ENCODE results near the gene NPFF.

Gene NPFF

DNA sequence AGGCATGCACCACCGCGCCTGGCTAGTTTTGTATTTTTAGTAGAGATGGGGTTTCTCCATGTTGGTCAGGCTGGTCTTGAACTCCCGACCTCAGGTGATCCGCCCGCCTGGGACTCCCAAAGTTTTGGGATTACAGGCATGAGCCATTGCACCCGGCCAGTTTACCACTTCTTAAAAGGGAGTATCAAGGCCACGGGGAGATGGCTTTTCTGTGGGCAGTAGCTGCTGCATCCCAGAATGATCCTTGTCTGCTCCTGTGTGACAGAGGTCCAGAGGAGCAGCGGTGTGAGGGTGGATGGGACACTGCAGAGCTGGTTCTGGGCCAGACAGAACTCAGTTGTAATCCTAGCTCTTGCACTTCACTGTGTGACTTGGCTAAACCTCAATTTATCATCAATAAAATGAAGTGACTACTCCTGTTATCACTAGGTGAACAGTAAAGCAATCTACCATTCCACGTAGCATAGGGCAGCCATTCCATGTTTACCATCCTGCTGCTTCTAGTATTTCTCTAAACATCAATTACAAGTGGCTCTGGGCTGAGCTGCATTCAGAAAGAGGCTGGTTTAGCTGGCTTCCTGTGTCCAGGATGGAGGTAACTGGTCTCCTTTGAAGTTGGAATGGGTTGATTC is 3.0 kb upstream of the NPFF start:
- Histone ChIP-seq H3K4me1 (ENCODE audit: control insufficient read depth, insufficient read depth, low read length) (peaks cover 9% of the 10 kb centered on the region), H3K4me3 (ENCODE audit: low read length) (no peak overlapping the region), H3K9ac (ENCODE audit: low read length) (no peak overlapping the region), H3K9me3 (ENCODE audit: control insufficient read depth, low read length) (no peaks in the 10 kb centered on the region), H3K36me3 (ENCODE audit: control insufficient read depth, insufficient read depth, low read length) (peaks cover 9% of the 10 kb centered on the region), H3K27me3 (ENCODE audit: control insufficient read depth, insufficient read depth, low read length) (no peaks in the 10 kb centered on the region)

GRCh38 chr12:53508534-53509170 is 1.4 kb upstream of the NPFF start:
- H3K4me1 ChIP-seq (ENCODE audit: control insufficient read depth, insufficient read depth, low read length), result peaks cover 9% of the 10 kb centered on the region
- H3K9me3 ChIP-seq (ENCODE audit: control insufficient read depth, low read length), result no peaks in the 10 kb centered on the region
- H3K36me3 ChIP-seq (ENCODE audit: control insufficient read depth, insufficient read depth, low read length), result no peaks in the 10 kb centered on the region
- H3K9ac ChIP-seq (ENCODE audit: low read length), result no peak overlapping the region
- H3K4me3 ChIP-seq (ENCODE audit: low read length), result no peak overlapping the region
- H3K27me3 ChIP-seq (ENCODE audit: control insufficient read depth, insufficient read depth, low read length), result no peaks in the 10 kb centered on the region

DNA sequence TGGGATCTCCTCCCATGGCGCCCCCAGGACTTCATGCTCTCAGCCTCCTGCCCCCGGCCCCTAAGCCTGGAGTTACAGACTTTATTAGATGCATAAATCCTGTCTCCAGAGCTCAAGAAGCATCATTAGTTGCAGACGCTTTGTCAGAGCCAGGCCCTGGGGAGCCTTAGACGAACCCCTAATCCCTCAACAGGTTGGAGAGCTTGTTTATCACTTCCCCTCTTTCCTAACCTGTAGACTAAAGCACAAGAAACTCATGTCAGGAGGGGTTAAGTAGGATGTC is 260 bp upstream of the NPFF start:
- Histone ChIP-seq H3K4me3 (ENCODE audit: low read length) (no peak overlapping the region), H3K36me3 (ENCODE audit: control insufficient read depth, insufficient read depth, low read length) (no peaks in the 10 kb centered on the region)

GRCh38 chr12:53506450-53506785 is 866 bp downstream of the NPFF start:
- Histone ChIP-seq H3K9ac (ENCODE audit: low read length) (no peak overlapping the region), H3K36me3 (ENCODE audit: control insufficient read depth, insufficient read depth, low read length) (no peaks in the 10 kb centered on the region), H3K4me3 (ENCODE audit: low read length) (no peak overlapping the region), H3K4me1 (ENCODE audit: control insufficient read depth, insufficient read depth, low read length) (peaks cover 18% of the 10 kb centered on the region), H3K27me3 (ENCODE audit: control insufficient read depth, insufficient read depth, low read length) (no peaks in the 10 kb centered on the region), H3K9me3 (ENCODE audit: control insufficient read depth, low read length) (no peaks in the 10 kb centered on the region)

More for the DNA sequence above, 260 bp upstream of the NPFF start:
- no peaks in the 10 kb centered on the region for H3K9me3 ChIP-seq (ENCODE audit: control insufficient read depth, low read length)
- H3K4me1 ChIP-seq (ENCODE audit: control insufficient read depth, insufficient read depth, low read length), result peaks cover 9% of the 10 kb centered on the region
- no peaks in the 10 kb centered on the region for H3K27me3 ChIP-seq (ENCODE audit: control insufficient read depth, insufficient read depth, low read length)
- no peak overlapping the region for H3K9ac ChIP-seq (ENCODE audit: low read length)

GRCh38 chr12:53505555-53506449 is 1.5 kb downstream of the NPFF start:
- peaks cover 18% of the 10 kb centered on the region for H3K4me1 ChIP-seq (ENCODE audit: control insufficient read depth, insufficient read depth, low read length)
- no peaks in the 10 kb centered on the region for H3K36me3 ChIP-seq (ENCODE audit: control insufficient read depth, insufficient read depth, low read length)
- no peak overlapping the region for H3K9ac ChIP-seq (ENCODE audit: low read length)
- H3K9me3 ChIP-seq (ENCODE audit: control insufficient read depth, low read length), result no peaks in the 10 kb centered on the region
- no peaks in the 10 kb centered on the region for H3K27me3 ChIP-seq (ENCODE audit: control insufficient read depth, insufficient read depth, low read length)
- H3K4me3 ChIP-seq (ENCODE audit: low read length), result no peak overlapping the region

- Histone ChIP-seq H3K4me3 (ENCODE audit: low read length) (no peak overlapping the region), H3K27me3 (ENCODE audit: control insufficient read depth, insufficient read depth, low read length) (no peaks in the 10 kb centered on the region), H3K9ac (ENCODE audit: low read length) (no peak overlapping the region), H3K9me3 (ENCODE audit: control insufficient read depth, low read length) (no peaks in the 10 kb centered on the region), H3K36me3 (ENCODE audit: control insufficient read depth, insufficient read depth, low read length) (no peaks in the 10 kb centered on the region), H3K4me1 (ENCODE audit: control insufficient read depth, insufficient read depth, low read length) (peaks cover 20% of the 10 kb centered on the region)
These were observed 2.2 kb downstream of the NPFF start for GRCh38 chr12:53505086-53505485.

GRCh38 chr12:53504004-53504920 is 3.0 kb downstream of the NPFF start:
- Histone ChIP-seq H3K9ac (ENCODE audit: low read length) (peak overlapping the region; percentile 4), H3K4me1 (ENCODE audit: control insufficient read depth, insufficient read depth, low read length) (peaks cover 25% of the 10 kb centered on the region)

DNA sequence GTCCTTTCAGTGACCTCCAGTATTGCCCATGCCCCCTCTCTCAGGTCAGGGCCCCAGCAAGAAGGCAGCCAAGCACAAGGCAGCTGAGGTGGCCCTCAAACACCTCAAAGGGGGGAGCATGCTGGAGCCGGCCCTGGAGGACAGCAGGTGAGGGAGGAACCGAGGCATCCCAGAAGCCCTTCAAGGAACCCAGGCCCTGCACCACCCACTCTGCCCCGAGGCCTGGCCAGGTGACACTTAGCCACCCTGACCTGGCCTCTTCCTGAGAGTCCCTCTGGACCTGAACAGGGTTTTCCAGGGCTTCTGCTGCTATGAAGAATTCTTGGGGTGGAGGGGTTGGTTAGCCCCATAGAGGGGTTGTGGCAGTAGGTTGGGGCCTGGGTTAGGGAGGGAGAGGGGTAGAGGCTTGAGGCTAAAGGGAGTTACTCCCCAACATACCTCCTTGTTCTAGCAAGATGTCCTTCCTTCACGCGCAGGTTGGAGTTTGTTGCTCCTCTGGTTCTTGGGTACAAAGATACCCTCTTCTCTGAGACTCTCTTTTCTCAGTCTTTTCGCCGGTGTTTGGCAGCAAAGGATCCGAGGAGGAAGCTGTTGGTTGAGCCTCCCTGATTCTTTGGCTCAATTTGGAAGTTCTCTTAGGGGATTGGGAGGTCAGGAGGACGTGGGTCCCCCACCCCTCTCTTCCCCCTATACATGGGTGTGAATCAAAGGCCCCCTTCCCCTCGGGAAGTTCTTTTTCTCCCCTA is 4.1 kb downstream of the NPFF start:
- Histone ChIP-seq H3K9ac (ENCODE audit: low read length) (peak overlapping the region; percentile 4), H3K27me3 (ENCODE audit: control insufficient read depth, insufficient read depth, low read length) (no peaks in the 10 kb centered on the region), H3K4me3 (ENCODE audit: low read length) (no peak overlapping the region)

More at GRCh38 chr12:53504004-53504920, 3.0 kb downstream of the NPFF start:
- H3K9me3 ChIP-seq (ENCODE audit: control insufficient read depth, low read length), result no peaks in the 10 kb centered on the region
- H3K27me3 ChIP-seq (ENCODE audit: control insufficient read depth, insufficient read depth, low read length), result no peaks in the 10 kb centered on the region
- H3K36me3 ChIP-seq (ENCODE audit: control insufficient read depth, insufficient read depth, low read length), result no peaks in the 10 kb centered on the region
- no peak overlapping the region for H3K4me3 ChIP-seq (ENCODE audit: low read length)

DNA sequence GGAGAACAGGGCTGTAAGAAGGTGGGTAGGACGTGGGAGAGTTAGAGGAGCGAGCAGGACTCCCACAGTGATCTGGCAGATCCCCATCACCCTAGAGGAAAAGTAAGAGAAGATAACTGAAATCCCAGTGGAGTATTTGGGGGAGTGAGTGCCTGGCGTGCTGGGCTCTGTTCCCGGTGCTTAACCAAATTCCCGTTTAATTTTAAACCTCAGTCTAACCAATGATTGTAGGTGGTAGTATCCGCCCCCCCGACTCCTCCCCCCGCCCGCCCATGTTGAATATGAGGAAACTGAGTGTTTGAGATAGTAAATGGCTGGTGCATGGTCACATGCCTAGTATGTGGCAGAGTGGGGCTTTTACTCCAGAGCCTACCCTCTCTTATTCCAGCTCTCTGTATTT is 5.0 kb downstream of the NPFF start:
- Histone ChIP-seq H3K9ac (ENCODE audit: low read length) (peak overlapping the region; percentile 31), H3K4me3 (ENCODE audit: low read length) (no peak overlapping the region), H3K36me3 (ENCODE audit: control insufficient read depth, insufficient read depth, low read length) (no peaks in the 10 kb centered on the region), H3K27me3 (ENCODE audit: control insufficient read depth, insufficient read depth, low read length) (no peaks in the 10 kb centered on the region), H3K4me1 (ENCODE audit: control insufficient read depth, insufficient read depth, low read length) (peaks cover 25% of the 10 kb centered on the region), H3K9me3 (ENCODE audit: control insufficient read depth, low read length) (no peaks in the 10 kb centered on the region)

More for the DNA sequence above, 4.1 kb downstream of the NPFF start:
- Histone ChIP-seq H3K9me3 (ENCODE audit: control insufficient read depth, low read length) (no peaks in the 10 kb centered on the region), H3K4me1 (ENCODE audit: control insufficient read depth, insufficient read depth, low read length) (peaks cover 25% of the 10 kb centered on the region), H3K36me3 (ENCODE audit: control insufficient read depth, insufficient read depth, low read length) (no peaks in the 10 kb centered on the region)

- H3K27me3 ChIP-seq (ENCODE audit: control insufficient read depth, insufficient read depth, low read length), result no peaks in the 10 kb centered on the region
- H3K4me3 ChIP-seq (ENCODE audit: low read length), result peak overlapping the region; percentile 68
- H3K36me3 ChIP-seq (ENCODE audit: control insufficient read depth, insufficient read depth, low read length), result no peaks in the 10 kb centered on the region
- H3K9me3 ChIP-seq (ENCODE audit: control insufficient read depth, low read length), result no peaks in the 10 kb centered on the region
- H3K9ac ChIP-seq (ENCODE audit: low read length), result peak overlapping the region; percentile 81
- peaks cover 25% of the 10 kb centered on the region for H3K4me1 ChIP-seq (ENCODE audit: control insufficient read depth, insufficient read depth, low read length)
These were observed 5.6 kb downstream of the NPFF start for GRCh38 chr12:53501615-53502181.
